Nephron (organoid): ENCODE measurements around the gene SERPINA4.

Experiments
- H3K27ac Mint-ChIP-seq, 3 experiments: 2 replicates each; pipeline ENCODE4 v1.8.0; 2020; ENCODE audit warnings: mixed read lengths in 3 of 3, mild to moderate bottlenecking in 2 of 3, moderate library complexity in 1 of 3
- H3K27me3 Mint-ChIP-seq: 2 replicates; pipeline ENCODE4 v1.8.0; 2021; ENCODE audit warnings: low read depth, mild to moderate bottlenecking, moderate library complexity, mixed read lengths
- H3K36me3 Mint-ChIP-seq: 2 replicates; pipeline ENCODE4 v1.8.0; 2020; ENCODE audit warnings: low read depth, mixed read lengths
- H3K4me1 Mint-ChIP-seq: 2 replicates; pipeline ENCODE4 v1.8.0; 2020; ENCODE audit warnings: mixed read lengths
- H3K4me3 Mint-ChIP-seq, 3 experiments: 2 replicates each; pipeline ENCODE4 v1.8.0; 2020; ENCODE audit warnings: mild to moderate bottlenecking in 3 of 3, mixed read lengths in 3 of 3, moderate library complexity in 2 of 3
- H3K9me3 Mint-ChIP-seq: 2 replicates; pipeline ENCODE4 v1.8.0; 2020; ENCODE audit warnings: mixed read lengths
- TF ChIP-seq, protein P1 (sequence below), 3 experiments: fragments of 200-600 bp; sonication (generic); IDR thresholded peaks; one replicate each; pipeline ENCODE4 v1.5.0; 2021; ENCODE audit warnings: antibody characterized with exemption in 3 of 3; ENCODE audit not compliant: unreplicated experiment in 3 of 3

SERPINA4 gene

DNA sequence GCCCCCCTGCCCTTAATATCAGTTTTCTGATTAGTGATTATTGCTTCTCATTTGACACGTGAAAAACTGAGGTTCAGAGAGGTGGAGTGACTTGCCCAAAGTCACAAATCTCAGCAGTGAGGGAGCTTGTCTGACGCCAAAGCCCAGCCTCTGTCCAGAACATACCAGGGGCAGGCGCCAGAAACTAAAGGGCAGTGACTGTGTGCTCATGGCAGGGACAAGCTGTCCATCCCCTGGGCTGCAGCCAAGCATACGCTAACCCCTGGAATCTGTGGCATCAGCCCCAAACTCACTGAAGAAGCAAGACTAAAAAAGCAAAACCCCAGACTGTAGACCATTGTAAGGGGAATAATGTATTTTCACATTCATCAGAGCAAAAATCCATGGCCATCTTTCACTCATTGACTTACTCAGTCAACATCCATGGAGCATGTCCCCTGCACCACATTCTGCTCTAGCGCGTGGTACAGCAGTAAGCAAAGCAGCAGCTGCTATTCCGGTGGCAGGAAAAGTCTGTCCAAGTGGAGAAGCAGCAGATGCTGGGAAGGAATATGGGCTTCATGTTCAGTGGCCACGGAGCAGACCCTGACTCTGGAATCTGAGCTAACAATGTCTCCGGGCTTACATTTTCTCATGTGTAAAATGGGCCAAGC, 1.5 kb upstream of the SERPINA4 start:
- H3K9me3 Mint-ChIP-seq, result peaks cover 6% of the 10 kb centered on the region
- H3K4me3 Mint-ChIP-seq, result no peak overlapping the region

DNA sequence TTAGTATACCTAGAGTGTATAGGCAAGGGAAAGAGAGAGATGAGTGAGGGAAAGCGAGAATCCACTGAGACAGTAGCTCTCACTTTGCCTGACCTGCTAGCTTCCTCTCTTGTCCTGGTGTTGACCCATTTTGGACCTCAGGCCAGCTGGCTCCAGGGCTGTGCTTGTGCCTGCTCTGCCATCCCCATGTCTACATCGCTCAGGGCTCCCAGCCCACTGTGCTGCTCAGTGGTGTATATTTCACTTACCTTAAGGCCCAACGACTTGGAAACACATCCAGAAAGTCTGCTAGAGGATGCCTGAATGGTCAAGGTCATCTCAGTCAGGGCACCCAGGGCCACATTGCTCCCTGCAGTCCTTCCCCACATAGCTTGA, 964 bp upstream of the SERPINA4 start:
- no peak overlapping the region for H3K27ac Mint-ChIP-seq
- peaks cover 2% of the 10 kb centered on the region for H3K9me3 Mint-ChIP-seq
- TF ChIP-seq, protein P1, sequence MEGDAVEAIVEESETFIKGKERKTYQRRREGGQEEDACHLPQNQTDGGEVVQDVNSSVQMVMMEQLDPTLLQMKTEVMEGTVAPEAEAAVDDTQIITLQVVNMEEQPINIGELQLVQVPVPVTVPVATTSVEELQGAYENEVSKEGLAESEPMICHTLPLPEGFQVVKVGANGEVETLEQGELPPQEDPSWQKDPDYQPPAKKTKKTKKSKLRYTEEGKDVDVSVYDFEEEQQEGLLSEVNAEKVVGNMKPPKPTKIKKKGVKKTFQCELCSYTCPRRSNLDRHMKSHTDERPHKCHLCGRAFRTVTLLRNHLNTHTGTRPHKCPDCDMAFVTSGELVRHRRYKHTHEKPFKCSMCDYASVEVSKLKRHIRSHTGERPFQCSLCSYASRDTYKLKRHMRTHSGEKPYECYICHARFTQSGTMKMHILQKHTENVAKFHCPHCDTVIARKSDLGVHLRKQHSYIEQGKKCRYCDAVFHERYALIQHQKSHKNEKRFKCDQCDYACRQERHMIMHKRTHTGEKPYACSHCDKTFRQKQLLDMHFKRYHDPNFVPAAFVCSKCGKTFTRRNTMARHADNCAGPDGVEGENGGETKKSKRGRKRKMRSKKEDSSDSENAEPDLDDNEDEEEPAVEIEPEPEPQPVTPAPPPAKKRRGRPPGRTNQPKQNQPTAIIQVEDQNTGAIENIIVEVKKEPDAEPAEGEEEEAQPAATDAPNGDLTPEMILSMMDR (IDR thresholded peaks at IDR 0.05; ENCODE audit: unreplicated experiment in 3 of 3), result no peak
- peaks cover 8% of the 10 kb centered on the region for H3K27me3 Mint-ChIP-seq
- H3K36me3 Mint-ChIP-seq, result no peaks in the 10 kb centered on the region
- no peaks in the 10 kb centered on the region for H3K4me1 Mint-ChIP-seq
- no peak overlapping the region for H3K4me3 Mint-ChIP-seq

More for the DNA sequence above, 1.5 kb upstream of the SERPINA4 start:
- no peaks in the 10 kb centered on the region for H3K36me3 Mint-ChIP-seq
- H3K4me1 Mint-ChIP-seq, result no peaks in the 10 kb centered on the region
- H3K27me3 Mint-ChIP-seq, result peaks cover 8% of the 10 kb centered on the region
- no peak overlapping the region for H3K27ac Mint-ChIP-seq
- TF ChIP-seq, protein P1 (IDR thresholded peaks at IDR 0.05; ENCODE audit: unreplicated experiment in 3 of 3), result no peak

DNA sequence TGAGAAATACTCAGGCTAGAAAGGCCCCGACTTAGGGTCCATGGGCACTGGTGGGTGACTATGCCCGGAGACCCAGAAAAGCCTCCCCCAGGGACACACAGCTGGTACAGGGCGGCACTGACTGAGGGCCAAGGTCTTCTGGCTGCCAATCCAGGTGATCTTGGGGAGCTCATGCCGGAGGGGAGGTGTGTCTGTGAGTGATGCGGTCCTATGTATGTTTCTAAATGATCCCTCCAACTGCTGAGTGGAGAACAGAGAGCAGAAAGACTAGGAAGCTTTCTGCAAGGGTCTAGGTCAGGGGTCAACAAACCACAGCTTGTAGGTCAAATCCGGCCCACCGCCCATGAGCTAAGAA, 391 bp downstream of the SERPINA4 start:
- no peaks in the 10 kb centered on the region for H3K9me3 Mint-ChIP-seq
- H3K4me3 Mint-ChIP-seq, result no peak overlapping the region
- H3K4me1 Mint-ChIP-seq, result no peaks in the 10 kb centered on the region
- H3K27me3 Mint-ChIP-seq, result peaks cover 10% of the 10 kb centered on the region
- H3K27ac Mint-ChIP-seq, result no peak overlapping the region
- no peaks in the 10 kb centered on the region for H3K36me3 Mint-ChIP-seq
- TF ChIP-seq, protein P1 (IDR thresholded peaks at IDR 0.05; ENCODE audit: unreplicated experiment in 3 of 3), result no peak

DNA sequence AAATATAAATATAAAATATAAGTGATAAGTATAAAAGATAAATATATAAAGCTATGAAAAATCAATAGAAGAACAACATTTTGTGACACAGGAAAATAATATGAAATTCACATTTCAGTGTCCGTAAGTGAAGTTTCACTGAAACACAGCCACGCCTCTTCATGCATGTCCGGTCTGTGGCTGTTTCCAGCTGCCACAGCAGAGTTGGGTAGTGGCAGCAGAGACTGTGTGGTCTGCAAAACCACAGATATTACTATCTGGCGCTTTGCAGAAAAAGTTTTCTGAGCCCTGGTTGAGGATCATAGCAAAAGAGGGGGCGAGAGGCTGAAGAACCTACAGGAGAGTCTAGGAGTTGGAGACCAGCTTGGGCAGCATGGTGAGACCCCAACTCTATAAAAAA, 780 bp downstream of the SERPINA4 start:
- Mint-ChIP-seq H3K27ac (no peak overlapping the region), H3K4me1 (no peaks in the 10 kb centered on the region), H3K4me3 (no peak overlapping the region), H3K36me3 (no peaks in the 10 kb centered on the region), H3K27me3 (peaks cover 12% of the 10 kb centered on the region), H3K9me3 (no peaks in the 10 kb centered on the region)
- TF ChIP-seq, protein P1 (IDR thresholded peaks at IDR 0.05; ENCODE audit: unreplicated experiment in 3 of 3), result no peak

DNA sequence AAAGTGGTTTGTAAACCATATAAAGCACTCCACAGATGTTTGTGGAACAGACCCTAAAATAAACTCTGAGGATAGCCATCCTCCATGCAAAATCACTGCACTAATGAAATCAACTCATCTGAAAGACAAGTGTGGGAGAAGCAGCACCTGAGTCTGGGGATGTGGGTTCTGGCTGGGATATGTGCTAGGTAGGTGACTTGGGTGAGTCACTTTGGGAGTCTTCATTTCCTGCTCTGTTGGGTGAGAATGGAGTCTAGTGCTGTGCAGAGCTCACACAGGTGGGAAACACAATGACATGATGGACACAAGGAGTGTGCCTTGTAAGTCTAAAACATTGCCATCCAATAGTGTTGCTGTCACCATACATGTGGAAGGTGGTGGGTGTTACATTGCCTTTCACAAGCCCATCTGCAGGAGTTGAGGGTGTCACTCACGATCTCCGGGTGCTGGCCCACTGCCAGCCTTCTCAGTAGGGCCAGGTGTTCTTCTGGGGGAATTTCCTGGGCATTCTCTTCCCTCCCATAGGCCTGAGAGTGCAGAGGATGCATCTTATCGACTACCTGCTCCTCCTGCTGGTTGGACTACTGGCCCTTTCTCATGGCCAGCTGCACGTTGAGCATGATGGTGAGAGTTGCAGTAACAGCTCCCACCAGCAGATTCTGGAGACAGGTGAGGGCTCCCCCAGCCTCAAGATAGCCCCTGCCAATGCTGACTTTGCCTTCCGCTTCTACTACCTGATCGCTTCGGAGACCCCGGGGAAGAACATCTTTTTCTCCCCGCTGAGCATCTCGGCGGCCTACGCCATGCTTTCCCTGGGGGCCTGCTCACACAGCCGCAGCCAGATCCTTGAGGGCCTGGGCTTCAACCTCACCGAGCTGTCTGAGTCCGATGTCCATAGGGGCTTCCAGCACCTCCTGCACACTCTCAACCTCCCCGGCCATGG, 2.0 kb downstream of the SERPINA4 start:
- Mint-ChIP-seq H3K9me3 (no peaks in the 10 kb centered on the region), H3K27me3 (peaks cover 19% of the 10 kb centered on the region), H3K4me1 (no peaks in the 10 kb centered on the region), H3K4me3 (no peak overlapping the region), H3K27ac (no peak overlapping the region), H3K36me3 (no peaks in the 10 kb centered on the region)
- TF ChIP-seq, protein P1 (IDR thresholded peaks at IDR 0.05; ENCODE audit: unreplicated experiment in 3 of 3), result no peak
